Measurements from ENCODE around the gene ZKSCAN3.
"Not testable (repeated sequence)": the region's sequence is repeated elsewhere in the genome, so short reads cannot be mapped to it uniquely, and the experiment has no call there.

The ZKSCAN3 gene

GRCh38 chr6:28343898-28344677 is 5.7 kb upstream of the ZKSCAN3 start:
- no peak for DNase-seq

GRCh38 chr6:28345201-28345600 is 4.5 kb upstream of the ZKSCAN3 start:
- no peak for DNase-seq

DNA sequence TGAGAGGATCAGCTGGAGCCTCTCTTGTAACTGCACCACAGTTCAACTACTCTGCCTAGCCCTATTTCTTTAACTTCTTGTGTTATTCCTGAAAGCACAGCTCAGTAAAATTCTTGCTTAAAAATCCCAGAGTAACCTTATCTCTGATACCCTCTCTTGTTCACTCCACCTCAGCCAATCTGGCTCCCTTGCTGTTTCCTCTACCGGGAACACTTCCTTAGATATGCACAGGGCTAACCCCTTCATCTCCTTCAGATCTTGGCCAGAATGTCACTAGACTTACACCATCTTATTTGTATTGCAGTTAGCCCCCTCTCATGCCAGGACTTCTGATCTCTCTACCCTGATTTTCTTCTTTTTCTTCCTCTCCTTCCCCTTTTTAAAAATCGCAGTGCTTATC is 2.6 kb upstream of the ZKSCAN3 start:
- DNase-seq: no peak

GRCh38 chr6:28349344-28349891 is 329 bp upstream of the ZKSCAN3 start:
- DNase-seq: no peak

GRCh38 chr6:28351087-28351486 is 1.3 kb downstream of the ZKSCAN3 start:
- DNase-seq: no peak

GRCh38 chr6:28351493-28351925 is 1.8 kb downstream of the ZKSCAN3 start:
- DNase-seq: no peak

DNA sequence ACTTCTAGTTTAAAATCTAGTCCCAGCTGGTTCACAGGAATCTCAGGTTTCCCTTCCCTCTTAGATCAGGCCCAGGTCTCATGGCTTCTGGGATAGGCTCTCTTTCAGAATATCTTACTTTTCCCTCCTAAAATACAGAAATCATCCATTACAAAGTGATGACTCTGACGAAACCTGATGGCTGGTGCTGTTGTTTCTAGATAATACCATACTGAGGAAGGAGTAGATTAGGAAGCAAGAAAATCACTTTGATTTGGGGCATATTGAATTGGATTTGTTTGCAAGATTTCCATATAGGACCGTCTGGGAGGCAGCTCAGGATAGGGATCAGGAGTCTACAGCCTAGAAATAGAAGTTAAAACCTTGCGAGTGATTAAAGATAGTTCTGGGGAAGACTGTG is 3.6 kb downstream of the ZKSCAN3 start:
- DNase-seq: no peak

- no peak for DNase-seq
Observed at GRCh38 chr6:28353981-28354676, 4.4 kb downstream of the ZKSCAN3 start.

GRCh38 chr6:28354688-28355554 is 5.2 kb downstream of the ZKSCAN3 start:
- DNase-seq: no peak

- DNase-seq: peak; percentile 70
Observed at GRCh38 chr6:28355743-28356665, 6.3 kb downstream of the ZKSCAN3 start.

DNA sequence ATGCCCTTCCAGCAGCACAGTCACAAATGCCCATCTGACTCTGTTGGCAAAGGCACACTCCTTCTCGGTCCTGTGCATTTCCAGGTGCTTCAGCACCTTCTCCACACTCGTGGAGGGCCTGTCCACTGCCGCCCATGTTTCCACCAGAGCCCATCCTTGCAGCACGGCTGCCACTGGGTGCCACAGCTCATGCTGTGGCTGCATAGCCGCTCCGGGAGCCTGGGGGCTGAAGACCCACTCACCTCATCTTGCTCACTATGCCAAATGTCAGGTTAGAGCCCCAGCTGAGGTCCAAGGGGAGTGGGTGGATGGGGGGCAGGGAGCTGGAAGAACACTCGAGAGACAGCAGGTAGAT is 6.9 kb downstream of the ZKSCAN3 start:
- DNase-seq: no peak

- DNase-seq: no peak
Observed at GRCh38 chr6:28357036-28357435, 7.3 kb downstream of the ZKSCAN3 start.

DNA sequence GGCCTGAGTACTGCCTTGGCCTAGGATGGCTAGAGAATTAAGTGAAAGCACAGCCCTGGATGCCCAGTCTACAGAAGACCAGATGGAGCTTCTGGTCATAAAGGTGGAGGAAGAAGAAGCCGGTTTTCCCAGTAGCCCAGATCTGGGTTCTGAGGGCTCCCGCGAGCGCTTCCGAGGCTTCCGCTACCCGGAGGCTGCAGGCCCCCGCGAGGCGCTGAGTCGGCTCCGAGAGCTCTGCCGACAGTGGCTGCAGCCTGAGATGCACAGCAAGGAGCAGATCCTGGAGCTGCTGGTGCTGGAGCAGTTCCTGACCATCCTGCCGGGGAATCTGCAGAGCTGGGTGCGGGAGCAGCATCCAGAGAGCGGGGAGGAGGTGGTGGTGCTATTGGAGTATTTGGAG is 9.8 kb downstream of the ZKSCAN3 start:
- DNase-seq: not testable (repeated sequence)

- DNase-seq: no peak
Observed at GRCh38 chr6:28360961-28361360, 11.2 kb downstream of the ZKSCAN3 start.

DNA sequence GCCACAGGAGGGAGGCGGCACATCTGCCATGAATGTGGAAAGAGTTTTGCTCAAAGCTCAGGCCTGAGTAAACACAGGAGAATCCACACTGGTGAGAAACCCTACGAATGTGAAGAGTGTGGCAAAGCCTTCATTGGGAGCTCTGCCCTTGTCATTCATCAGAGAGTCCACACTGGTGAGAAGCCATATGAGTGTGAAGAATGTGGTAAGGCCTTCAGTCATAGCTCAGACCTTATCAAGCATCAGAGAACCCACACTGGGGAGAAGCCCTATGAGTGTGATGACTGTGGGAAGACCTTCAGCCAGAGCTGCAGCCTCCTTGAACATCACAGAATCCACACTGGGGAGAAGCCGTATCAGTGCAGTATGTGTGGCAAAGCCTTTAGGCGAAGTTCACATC is 15.8 kb downstream of the ZKSCAN3 start:
- DNase-seq: not testable (repeated sequence)

- no peak for DNase-seq
Observed at GRCh38 chr6:28368522-28368921, 18.8 kb downstream of the ZKSCAN3 start.

GRCh38 chr6:28369463-28369862 is 19.7 kb downstream of the ZKSCAN3 start:
- DNase-seq: no peak

DNA sequence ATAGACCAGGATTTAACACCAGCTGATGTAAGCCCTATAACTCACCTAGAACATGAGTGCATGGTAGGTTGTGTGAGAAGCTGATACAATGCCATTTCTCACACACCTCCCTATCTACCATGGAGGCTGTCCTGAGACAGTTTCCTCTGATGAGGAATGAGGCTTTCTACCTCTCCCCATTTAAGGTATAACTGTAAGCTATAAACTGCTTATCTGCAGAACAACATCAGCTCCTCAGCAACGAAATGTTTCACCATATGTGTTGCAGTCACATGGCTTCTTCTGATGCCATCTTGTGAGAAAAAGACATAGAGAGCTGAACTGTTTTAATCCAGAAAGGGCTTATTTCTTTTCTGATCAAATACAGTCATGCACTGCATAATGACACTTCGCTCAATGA is 20.7 kb downstream of the ZKSCAN3 start:
- DNase-seq: no peak

- no peak for DNase-seq
Observed at GRCh38 chr6:28371280-28371679, 21.5 kb downstream of the ZKSCAN3 start.

DNA sequence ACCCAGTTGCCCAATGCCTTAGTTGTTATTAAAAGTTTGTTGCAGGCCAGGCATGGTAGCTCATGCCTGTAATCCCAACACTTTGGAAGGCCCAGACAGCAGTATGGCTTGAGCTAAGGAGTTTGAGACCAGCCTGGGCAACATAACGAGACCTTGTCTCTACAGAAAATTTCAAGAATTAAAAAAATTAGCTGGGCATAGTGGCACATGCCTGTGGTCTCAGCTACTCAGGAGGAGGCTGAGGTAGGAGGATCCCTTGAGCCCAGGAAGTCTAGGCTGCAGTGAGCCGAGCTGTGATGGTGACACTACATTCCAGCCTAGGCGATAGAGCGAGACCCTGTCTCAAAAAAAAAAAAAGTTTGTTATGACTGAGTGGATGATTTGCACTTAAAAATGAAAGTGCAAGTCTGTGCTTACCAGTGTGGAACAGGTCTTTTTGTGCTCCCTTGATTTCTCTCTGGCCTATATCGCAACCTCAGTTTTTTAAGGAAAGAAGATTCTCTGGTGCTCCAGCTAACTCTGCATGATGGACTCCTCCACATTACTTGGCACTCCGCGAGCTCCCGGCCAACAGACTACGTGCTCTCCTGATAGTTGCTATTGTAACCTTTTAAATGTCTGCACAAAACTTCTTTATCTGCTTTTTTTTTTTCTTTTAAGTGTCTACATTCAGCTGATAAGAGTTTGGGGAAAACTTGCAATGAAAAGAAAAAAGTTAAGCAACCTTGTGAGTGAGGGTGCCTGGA is 22.1 kb downstream of the ZKSCAN3 start:
- DNase-seq: no peak

GRCh38 chr6:28373925-28374324 is 24.2 kb downstream of the ZKSCAN3 start:
- DNase-seq: no peak

Measured in NCI-H1694 (cell line).